ENCODE data around the gene DAO.
"Not testable (repeated sequence)": the region's sequence is repeated elsewhere in the genome, so short reads cannot be mapped to it uniquely, and the experiment has no call there.

Gene DAO

DNA sequence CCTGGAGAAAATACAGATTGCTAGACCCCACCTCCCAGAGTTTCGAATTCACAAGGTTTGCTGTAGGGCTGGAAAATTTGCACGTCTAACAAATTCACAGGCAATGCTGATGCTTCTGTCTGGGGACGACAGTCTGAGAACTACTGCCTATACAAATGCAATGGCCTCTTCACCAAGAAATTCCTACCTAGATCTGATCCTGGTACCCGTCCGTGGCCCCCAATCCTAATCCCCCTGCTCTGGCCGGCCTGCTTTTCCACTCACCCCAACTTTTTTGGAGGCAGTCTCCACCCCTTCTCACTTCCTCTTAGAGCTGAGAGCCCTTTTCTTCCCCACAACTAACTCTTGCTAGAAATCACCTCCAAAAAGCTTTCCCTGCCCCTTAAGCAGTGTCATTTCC, 19.4 kb upstream of the DAO start:
- no peak for DNase-seq (ENCODE audit: low read depth)
- TF ChIP-seq, protein P1, sequence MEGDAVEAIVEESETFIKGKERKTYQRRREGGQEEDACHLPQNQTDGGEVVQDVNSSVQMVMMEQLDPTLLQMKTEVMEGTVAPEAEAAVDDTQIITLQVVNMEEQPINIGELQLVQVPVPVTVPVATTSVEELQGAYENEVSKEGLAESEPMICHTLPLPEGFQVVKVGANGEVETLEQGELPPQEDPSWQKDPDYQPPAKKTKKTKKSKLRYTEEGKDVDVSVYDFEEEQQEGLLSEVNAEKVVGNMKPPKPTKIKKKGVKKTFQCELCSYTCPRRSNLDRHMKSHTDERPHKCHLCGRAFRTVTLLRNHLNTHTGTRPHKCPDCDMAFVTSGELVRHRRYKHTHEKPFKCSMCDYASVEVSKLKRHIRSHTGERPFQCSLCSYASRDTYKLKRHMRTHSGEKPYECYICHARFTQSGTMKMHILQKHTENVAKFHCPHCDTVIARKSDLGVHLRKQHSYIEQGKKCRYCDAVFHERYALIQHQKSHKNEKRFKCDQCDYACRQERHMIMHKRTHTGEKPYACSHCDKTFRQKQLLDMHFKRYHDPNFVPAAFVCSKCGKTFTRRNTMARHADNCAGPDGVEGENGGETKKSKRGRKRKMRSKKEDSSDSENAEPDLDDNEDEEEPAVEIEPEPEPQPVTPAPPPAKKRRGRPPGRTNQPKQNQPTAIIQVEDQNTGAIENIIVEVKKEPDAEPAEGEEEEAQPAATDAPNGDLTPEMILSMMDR (IDR thresholded peaks at IDR 0.05; ENCODE audit: insufficient read depth, low read depth, low read length, missing control alignments): no peak
- H3K4me3 ChIP-seq (ENCODE audit: low read length): no peak overlapping the region

GRCh38 chr12:108861878-108862587, 17.9 kb upstream of the DAO start:
- DNase-seq (ENCODE audit: low read depth): no peak
- TF ChIP-seq, protein P1 (IDR thresholded peaks at IDR 0.05; ENCODE audit: insufficient read depth, low read depth, low read length, missing control alignments): no peak
- no peak overlapping the region for H3K4me3 ChIP-seq (ENCODE audit: low read length)

- no peak overlapping the region for H3K4me3 ChIP-seq (ENCODE audit: low read length)
- DNase-seq (ENCODE audit: low read depth): no peak
- TF ChIP-seq, protein P1 (IDR thresholded peaks at IDR 0.05; ENCODE audit: insufficient read depth, low read depth, low read length, missing control alignments): no peak
These were observed 17.3 kb upstream of the DAO start for GRCh38 chr12:108862588-108862959.

DNA sequence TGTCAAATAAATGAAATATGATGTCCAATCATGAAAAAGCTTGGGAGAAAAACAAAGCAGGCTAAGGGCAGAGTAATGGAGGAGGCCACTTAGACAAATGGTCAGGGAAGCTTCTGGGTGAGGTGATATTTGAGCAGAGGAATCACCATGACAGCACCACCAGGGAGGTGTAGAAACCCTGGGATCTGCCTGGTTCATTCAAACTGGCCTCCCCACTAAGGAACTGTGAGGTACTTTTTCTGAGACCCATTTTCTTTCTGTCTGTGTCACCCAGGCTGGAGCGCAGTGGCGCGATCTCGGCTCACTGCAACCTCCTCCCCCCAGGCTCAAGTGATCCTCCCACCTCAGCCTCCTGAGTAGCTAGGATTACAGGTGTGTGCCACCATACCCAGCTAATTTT, 14.7 kb upstream of the DAO start:
- no peak for DNase-seq (ENCODE audit: low read depth)
- no peak overlapping the region for H3K4me3 ChIP-seq (ENCODE audit: low read length)
- TF ChIP-seq, protein P1 (IDR thresholded peaks at IDR 0.05; ENCODE audit: insufficient read depth, low read depth, low read length, missing control alignments): no peak

DNA sequence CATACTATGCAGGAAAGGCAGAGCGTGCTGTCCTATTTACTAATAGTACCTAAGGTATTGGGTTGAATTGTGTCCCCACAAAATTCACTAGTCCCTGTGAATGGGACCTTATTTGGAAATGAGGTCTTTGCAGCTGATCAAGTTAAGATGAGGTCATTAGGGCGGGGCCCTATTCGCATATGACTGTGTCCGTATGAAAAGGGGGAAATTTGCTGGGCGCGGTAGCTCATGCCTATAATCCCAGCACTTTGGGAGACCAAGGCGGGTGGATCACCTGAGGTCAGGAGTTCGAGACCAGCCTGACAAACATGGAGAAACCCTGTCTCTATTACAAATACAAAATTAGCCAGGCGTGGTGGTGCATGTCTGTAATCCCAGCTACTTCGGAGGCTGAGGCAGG, 13.8 kb upstream of the DAO start:
- not testable (repeated sequence) for H3K4me3 ChIP-seq (ENCODE audit: low read length)

DNA sequence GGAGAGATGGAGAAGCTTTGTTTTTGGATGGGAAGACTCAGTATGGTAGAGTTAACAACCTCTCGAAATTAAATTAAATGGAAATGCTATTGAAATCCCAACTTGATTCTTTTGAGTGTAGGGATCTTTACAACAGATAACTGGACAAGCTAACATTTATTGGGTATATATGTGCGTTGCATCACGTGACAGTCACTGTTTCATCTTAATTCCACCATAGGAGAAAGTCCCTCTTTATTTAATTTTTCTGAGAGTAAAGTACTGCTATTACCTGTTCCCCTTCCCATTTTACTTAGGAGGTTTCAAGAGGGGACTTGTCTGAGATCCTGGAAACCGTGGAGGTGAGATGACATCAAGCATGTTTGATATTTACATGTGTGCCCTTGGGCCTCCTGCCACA, 11.1 kb upstream of the DAO start:
- DNase-seq (ENCODE audit: low read depth): no peak
- TF ChIP-seq, protein P1 (IDR thresholded peaks at IDR 0.05; ENCODE audit: insufficient read depth, low read depth, low read length, missing control alignments): no peak
- H3K4me3 ChIP-seq (ENCODE audit: low read length): no peak overlapping the region

More for the DNA sequence above, 13.8 kb upstream of the DAO start:
- peak; percentile 41 for DNase-seq (ENCODE audit: low read depth)

- no peak for DNase-seq (ENCODE audit: low read depth)
- TF ChIP-seq, protein P1 (IDR thresholded peaks at IDR 0.05; ENCODE audit: insufficient read depth, low read depth, low read length, missing control alignments): no peak
- no peak overlapping the region for H3K4me3 ChIP-seq (ENCODE audit: low read length)
These were observed 4.6 kb upstream of the DAO start for GRCh38 chr12:108875280-108875679.

Data from epithelial cell of esophagus (primary cell).